ENCODE data around the gene HSPE1. TPM values are rescaled to one million over a fixed set of nuclear protein-coding genes. Genes with fewer than 3 reads are reported as not detected.
A peak's percentile ranks its signal among the peaks of the same experiment; 100 is the strongest.

HSPE1 gene
- total RNA-seq, 2 experiments from 2014 or later = 189 to 259 TPM

GRCh38 chr2:197504512-197504911 is 4.3 kb downstream of the HSPE1 start:
- Histone ChIP-seq H3K4me1 (ENCODE audit: insufficient read depth, low read length, poor library complexity, severe bottlenecking) (peaks cover 23% of the 10 kb centered on the region), H4K20me1 (ENCODE audit: insufficient read depth, low read length) (peaks cover 21% of the 10 kb centered on the region), H3K27ac (ENCODE audit: low read depth, low read length, poor library complexity, severe bottlenecking) (no peak overlapping the region), H2AFZ (ENCODE audit: low read length) (no peak overlapping the region), H3K4me3 (ENCODE audit: low read depth, low read length, poor library complexity, severe bottlenecking) (no peak overlapping the region), H3K9me2 (ENCODE audit: insufficient read depth, low read length) (no peaks in the 10 kb centered on the region), H3K79me2 (ENCODE audit: insufficient read depth, low read depth, low read length) (peaks cover 47% of the 10 kb centered on the region), H3K36me3 (ENCODE audit: insufficient read depth, low read length) (peaks cover 72% of the 10 kb centered on the region), H3K4me2 (ENCODE audit: low read length) (no peak overlapping the region), H3K9me3 (ENCODE audit: low read length) (no peaks in the 10 kb centered on the region)
- BruUV-seq (replicated peaks) = no TSS peak
- intact Hi-C loops (cut with micrococcal nuclease; ENCODE audit: unreplicated experiment) = no loop called here
- TF ChIP-seq CTCF (conservative IDR thresholded peaks at IDR 0.05; ENCODE audit: low read length) = no peak
- no peak for TF ChIP-seq EZH2phosphoT487 (IDR thresholded peaks at IDR 0.05; ENCODE audit: borderline replicate concordance, low read depth, low read length)
- no peak for DNase-seq (ENCODE audit: low spot score)
- CTCF ChIA-PET (ENCODE audit: unreplicated experiment) = no interaction called here
- POLR2A ChIA-PET = interaction anchor here (10.2 kb wide), 1 partner anchor 10 kb away, joined by 136 read pairs; the partner anchor contains the start of gene MOB4

- CTCF ChIA-PET (ENCODE audit: unreplicated experiment) = no interaction called here
- peaks cover 31% of the 10 kb centered on the region for H3K79me2 ChIP-seq (ENCODE audit: insufficient read depth, low read depth, low read length)
- TF ChIP-seq CTCF (conservative IDR thresholded peaks at IDR 0.05; ENCODE audit: low read length) (no peak), EZH2phosphoT487 (IDR thresholded peaks at IDR 0.05; ENCODE audit: borderline replicate concordance, low read depth, low read length) (no peak)
Observed at GRCh38 chr2:197506658-197507057, 6.5 kb downstream of the HSPE1 start.

GRCh38 chr2:197513915-197514314 is 13.7 kb downstream of the HSPE1 start:
- no peak for DNase-seq (ENCODE audit: low spot score)
- no TSS peak for BruUV-seq (replicated peaks)
- peaks cover 28% of the 10 kb centered on the region for H3K4me1 ChIP-seq (ENCODE audit: insufficient read depth, low read length, poor library complexity, severe bottlenecking)
- peaks cover 23% of the 10 kb centered on the region for H3K36me3 ChIP-seq (ENCODE audit: insufficient read depth, low read length)
- ChIA-PET CTCF (ENCODE audit: unreplicated experiment) (no interaction called here), POLR2A (interaction anchor here (1.0 to 6.6 kb wide), 3 partner anchors 12 to 69 kb away, joined by 3 to 136 read pairs (median 3); partner anchors contain the start of genes HSPD1 and HSPE1)
- H3K27ac ChIP-seq (ENCODE audit: low read depth, low read length, poor library complexity, severe bottlenecking) = peak overlapping the region; percentile 96
- no peaks in the 10 kb centered on the region for H3K9me2 ChIP-seq (ENCODE audit: insufficient read depth, low read length)
- peak overlapping the region; percentile 89 for H3K4me3 ChIP-seq (ENCODE audit: low read depth, low read length, poor library complexity, severe bottlenecking)
- intact Hi-C loops (cut with micrococcal nuclease; ENCODE audit: unreplicated experiment) = no loop called here
- H4K20me1 ChIP-seq (ENCODE audit: insufficient read depth, low read length) = peaks cover 11% of the 10 kb centered on the region; the same call in 1 of the 2 replicates
- H3K4me2 ChIP-seq (ENCODE audit: low read length) = peak overlapping the region; percentile 96
- no peak overlapping the region for H2AFZ ChIP-seq (ENCODE audit: low read length)
- H3K79me2 ChIP-seq (ENCODE audit: insufficient read depth, low read depth, low read length) = peaks cover 28% of the 10 kb centered on the region
- no peak for TF ChIP-seq CTCF (conservative IDR thresholded peaks at IDR 0.05; ENCODE audit: low read length)
- no peak for TF ChIP-seq EZH2phosphoT487 (IDR thresholded peaks at IDR 0.05; ENCODE audit: borderline replicate concordance, low read depth, low read length)
- no peaks in the 10 kb centered on the region for H3K9me3 ChIP-seq (ENCODE audit: low read length)

More at GRCh38 chr2:197506658-197507057, 6.5 kb downstream of the HSPE1 start:
- Histone ChIP-seq H4K20me1 (ENCODE audit: insufficient read depth, low read length) (peaks cover 18% of the 10 kb centered on the region), H3K4me1 (ENCODE audit: insufficient read depth, low read length, poor library complexity, severe bottlenecking) (peaks cover 20% of the 10 kb centered on the region), H3K27ac (ENCODE audit: low read depth, low read length, poor library complexity, severe bottlenecking) (no peak overlapping the region), H3K9me2 (ENCODE audit: insufficient read depth, low read length) (no peaks in the 10 kb centered on the region), H3K4me3 (ENCODE audit: low read depth, low read length, poor library complexity, severe bottlenecking) (no peak overlapping the region), H3K4me2 (ENCODE audit: low read length) (no peak overlapping the region), H3K9me3 (ENCODE audit: low read length) (no peaks in the 10 kb centered on the region), H2AFZ (ENCODE audit: low read length) (no peak overlapping the region), H3K36me3 (ENCODE audit: insufficient read depth, low read length) (peaks cover 62% of the 10 kb centered on the region)
- intact Hi-C loops (cut with micrococcal nuclease; ENCODE audit: unreplicated experiment) = no loop called here
- no peak for DNase-seq (ENCODE audit: low spot score)
- no TSS peak for BruUV-seq (replicated peaks)
- POLR2A ChIA-PET = interaction anchor here (10.2 kb wide), 1 partner anchor 8 kb away, joined by 136 read pairs; the partner anchor contains the start of gene MOB4
